Left ventricle myocardium inferior (tissue), 1 donor: ENCODE results near the gene MCC. TPM values are rescaled to one million over a fixed set of nuclear protein-coding genes. Genes with fewer than 3 reads are reported as not detected.

Experiments used
- DNase-seq: peaks from one replicate; pipeline ENCODE4 v3.0.0-alpha.2; 2020
- H3K27ac ChIP-seq: fragments of 200-600 bp; replicated peaks from 2 replicates; pipeline ENCODE4 v1.8.0; 2021
- H3K27me3 ChIP-seq: fragments of 200-600 bp; 2 replicates; pipeline ENCODE4 v1.8.0; 2021; ENCODE audit warnings: low read depth
- H3K36me3 ChIP-seq: fragments of 200-600 bp; 2 replicates; pipeline ENCODE4 v1.8.0; 2021
- H3K4me1 ChIP-seq: fragments of 200-600 bp; 2 replicates; pipeline ENCODE4 v1.8.0; 2021
- H3K4me3 ChIP-seq: fragments of 200-600 bp; 2 replicates; pipeline ENCODE4 v1.8.0; 2021; ENCODE audit warnings: mild to moderate bottlenecking, moderate library complexity
- H3K9me3 ChIP-seq: fragments of 200-600 bp; replicated peaks from 2 replicates; pipeline ENCODE4 v1.8.0; 2021
- intact Hi-C: fragments of 100-400 bp; cut with micrococcal nuclease; formaldehyde crosslinking; loops from one replicate; pipeline ENCODE4 v1.11.0; 2022
- total RNA-seq: library from RNA; stranded (reverse); fragmentation: NEBNext Ultra II Directional; extraction: Animal tissue kit (Norgen Biotek cat#: 25700); gene quantifications from one replicate; pipeline ENCODE4 v1.2.1, GENCODE V29; 2021
- TF ChIP-seq, protein P1 (sequence below): fragments of 200-600 bp; IDR thresholded peaks from 2 replicates; pipeline ENCODE4 v1.8.0; 2021; ENCODE audit warnings: antibody characterized with exemption, mild to moderate bottlenecking, borderline replicate concordance
- donor health status: DM: no; HTN: yes; CAD: no; lungs with severe emphysema.

The MCC gene
- total RNA-seq, 1 donor from 2014 or later: 31.6 TPM

DNA sequence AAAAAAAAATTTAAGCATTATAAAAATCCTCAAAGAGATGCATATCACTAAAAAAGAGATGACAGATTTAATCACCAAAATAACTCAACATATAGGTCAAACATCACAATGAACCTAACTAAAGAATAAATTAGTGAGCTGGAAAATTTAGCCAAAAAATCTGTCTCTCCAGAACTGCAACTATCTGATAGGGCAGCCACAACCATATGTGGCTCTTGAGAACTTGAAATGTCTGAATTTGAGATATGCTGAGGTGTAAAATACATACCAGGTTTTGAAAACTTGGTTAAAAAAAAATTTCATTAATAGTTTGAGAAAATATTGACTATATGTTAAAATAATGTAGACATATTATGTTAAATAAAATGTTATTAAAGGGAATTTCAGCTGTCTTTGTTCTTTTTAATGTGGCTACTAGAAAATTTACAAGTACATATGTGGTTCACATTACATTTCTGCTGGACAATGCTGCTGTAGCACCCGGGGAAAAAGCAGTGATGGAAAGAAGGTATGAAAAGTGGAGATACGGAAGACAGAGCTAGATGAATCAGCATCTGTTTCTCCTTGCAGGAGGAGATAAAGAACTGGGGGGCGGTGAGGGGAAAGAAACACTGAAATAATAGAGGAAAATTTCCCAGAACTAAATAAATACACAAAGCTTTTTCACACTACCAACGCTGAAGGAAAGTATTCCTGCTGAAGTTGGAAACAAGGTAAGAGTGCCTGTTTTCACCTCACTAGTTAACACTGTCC is 445.6 kb downstream of the MCC start:
- no peak overlapping the region for H3K4me3 ChIP-seq
- intact Hi-C loops: no loop called here
- TF ChIP-seq, protein P1, sequence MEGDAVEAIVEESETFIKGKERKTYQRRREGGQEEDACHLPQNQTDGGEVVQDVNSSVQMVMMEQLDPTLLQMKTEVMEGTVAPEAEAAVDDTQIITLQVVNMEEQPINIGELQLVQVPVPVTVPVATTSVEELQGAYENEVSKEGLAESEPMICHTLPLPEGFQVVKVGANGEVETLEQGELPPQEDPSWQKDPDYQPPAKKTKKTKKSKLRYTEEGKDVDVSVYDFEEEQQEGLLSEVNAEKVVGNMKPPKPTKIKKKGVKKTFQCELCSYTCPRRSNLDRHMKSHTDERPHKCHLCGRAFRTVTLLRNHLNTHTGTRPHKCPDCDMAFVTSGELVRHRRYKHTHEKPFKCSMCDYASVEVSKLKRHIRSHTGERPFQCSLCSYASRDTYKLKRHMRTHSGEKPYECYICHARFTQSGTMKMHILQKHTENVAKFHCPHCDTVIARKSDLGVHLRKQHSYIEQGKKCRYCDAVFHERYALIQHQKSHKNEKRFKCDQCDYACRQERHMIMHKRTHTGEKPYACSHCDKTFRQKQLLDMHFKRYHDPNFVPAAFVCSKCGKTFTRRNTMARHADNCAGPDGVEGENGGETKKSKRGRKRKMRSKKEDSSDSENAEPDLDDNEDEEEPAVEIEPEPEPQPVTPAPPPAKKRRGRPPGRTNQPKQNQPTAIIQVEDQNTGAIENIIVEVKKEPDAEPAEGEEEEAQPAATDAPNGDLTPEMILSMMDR: no peak
- peaks cover 29% of the 10 kb centered on the region for H3K4me1 ChIP-seq
- H3K27me3 ChIP-seq: no peaks in the 10 kb centered on the region
- H3K36me3 ChIP-seq: peaks cover 46% of the 10 kb centered on the region
- H3K27ac ChIP-seq: peak overlapping the region; percentile 76
- no peak for DNase-seq
- H3K9me3 ChIP-seq: no peaks in the 10 kb centered on the region

DNA sequence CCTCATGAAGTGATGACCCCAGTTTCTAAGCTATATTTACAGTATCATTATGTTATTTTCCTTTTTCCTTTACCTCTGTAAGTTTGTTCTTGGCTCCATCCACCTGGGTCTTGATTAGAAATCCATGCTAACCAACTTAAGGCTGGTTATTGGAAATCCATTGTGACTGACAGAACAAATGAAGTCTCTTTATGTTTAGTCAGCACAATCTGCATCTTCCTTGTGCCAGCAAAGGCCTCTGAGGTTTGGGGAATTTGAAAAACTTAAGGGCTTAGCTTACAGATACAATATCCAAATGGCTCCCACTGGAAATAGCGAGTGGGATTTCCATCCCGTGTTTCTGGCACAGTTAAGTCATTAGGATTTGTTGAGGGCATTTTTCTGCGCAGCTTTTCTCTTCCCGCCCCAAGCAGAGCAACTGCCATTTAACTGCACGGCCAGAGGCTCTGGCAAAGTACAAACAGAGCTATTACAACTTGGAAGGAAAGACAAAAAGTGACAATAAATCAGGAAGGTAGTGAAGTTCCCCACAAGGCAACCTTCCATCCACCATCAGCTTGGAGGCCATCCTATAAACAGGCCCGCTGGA is 447.5 kb downstream of the MCC start:
- no peak overlapping the region for H3K4me3 ChIP-seq
- no peak for DNase-seq
- TF ChIP-seq, protein P1: no peak
- no peaks in the 10 kb centered on the region for H3K27me3 ChIP-seq
- intact Hi-C loops: no loop called here
- H3K4me1 ChIP-seq: peaks cover 29% of the 10 kb centered on the region
- peaks cover 45% of the 10 kb centered on the region for H3K36me3 ChIP-seq
- H3K27ac ChIP-seq: no peak overlapping the region
- H3K9me3 ChIP-seq: no peaks in the 10 kb centered on the region

DNA sequence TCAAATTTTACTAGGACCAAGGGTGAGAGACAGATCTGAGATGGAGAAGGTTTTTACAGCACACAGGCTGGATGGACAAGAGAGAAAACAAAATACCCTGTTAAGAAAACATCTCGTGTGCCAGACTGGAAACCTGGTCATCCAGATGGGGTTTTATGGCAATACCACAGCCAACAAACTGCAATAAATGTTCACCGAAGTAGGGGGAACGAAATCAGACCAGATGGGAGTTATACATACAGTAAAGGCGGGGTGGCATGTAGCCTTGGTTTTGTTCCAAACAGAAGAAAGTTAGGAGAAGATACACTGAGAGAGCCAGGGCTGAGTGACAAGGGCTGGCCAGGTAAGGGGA is 448.3 kb downstream of the MCC start:
- peaks cover 45% of the 10 kb centered on the region for H3K36me3 ChIP-seq
- peaks cover 31% of the 10 kb centered on the region for H3K4me1 ChIP-seq
- intact Hi-C loops: no loop called here

DNA sequence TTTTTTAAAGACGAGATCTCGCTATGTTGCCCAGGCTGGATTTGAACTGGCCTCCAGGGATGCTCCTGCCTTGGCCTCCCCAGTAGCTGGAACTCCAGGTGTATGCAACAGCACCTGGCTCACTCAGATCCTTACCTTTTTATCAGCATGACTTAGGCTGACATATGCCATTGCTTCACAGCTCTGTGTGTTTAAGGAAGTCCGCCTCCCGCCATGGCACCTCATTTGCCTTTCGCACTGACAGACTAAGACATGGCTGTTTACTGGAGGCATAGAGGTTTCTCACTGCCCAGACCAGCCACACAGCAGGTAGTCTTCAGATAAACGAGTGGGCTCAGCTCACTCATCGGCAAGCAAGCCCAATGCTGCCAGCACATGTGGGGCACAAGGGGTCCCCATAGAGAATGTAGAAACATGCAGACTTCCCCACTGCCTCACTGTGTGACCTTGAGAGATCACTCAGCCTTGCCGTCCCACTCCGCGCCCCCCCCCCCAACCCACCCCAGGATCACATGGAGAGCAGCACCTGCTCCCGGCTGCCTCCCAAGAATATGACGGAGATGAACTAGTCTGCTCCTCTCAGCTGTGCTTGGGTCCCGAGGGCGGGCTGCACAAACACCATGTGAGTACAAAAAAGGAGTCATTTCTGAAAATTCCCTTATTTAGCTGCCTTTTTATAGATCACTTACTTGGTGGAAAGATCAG is 448.9 kb downstream of the MCC start:
- H3K4me1 ChIP-seq: peaks cover 31% of the 10 kb centered on the region
- peaks cover 44% of the 10 kb centered on the region for H3K36me3 ChIP-seq
- TF ChIP-seq, protein P1: no peak
- no peak overlapping the region for H3K4me3 ChIP-seq
- H3K9me3 ChIP-seq: no peaks in the 10 kb centered on the region
- intact Hi-C loops: no loop called here
- H3K27me3 ChIP-seq: no peaks in the 10 kb centered on the region
- no peak overlapping the region for H3K27ac ChIP-seq
- DNase-seq: no peak

More for the DNA sequence above, 448.3 kb downstream of the MCC start:
- H3K4me3 ChIP-seq: no peak overlapping the region
- no peak overlapping the region for H3K27ac ChIP-seq
- no peaks in the 10 kb centered on the region for H3K27me3 ChIP-seq
- TF ChIP-seq, protein P1: no peak
- no peak for DNase-seq
- H3K9me3 ChIP-seq: no peaks in the 10 kb centered on the region

DNA sequence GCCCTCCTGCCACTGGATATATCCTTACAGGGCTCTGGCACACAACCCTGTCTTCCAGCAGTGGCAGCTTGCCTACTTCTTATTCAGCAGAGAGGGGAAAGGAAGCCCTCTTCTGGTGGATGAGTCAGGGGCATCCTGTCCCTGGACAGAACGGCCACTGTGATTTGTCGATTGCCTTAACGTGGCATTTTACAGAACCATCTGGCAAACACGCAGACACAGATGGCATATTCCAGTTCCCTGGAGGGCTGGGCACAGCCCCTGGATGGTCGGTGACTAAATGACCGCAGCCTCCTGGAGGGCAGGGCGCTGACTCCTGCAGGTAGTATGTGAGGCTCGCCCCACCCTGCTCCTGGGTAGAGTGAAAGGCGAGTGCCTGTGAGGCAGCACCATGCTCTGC is 449.5 kb downstream of the MCC start:
- Histone ChIP-seq H3K27ac (no peak overlapping the region), H3K36me3 (peaks cover 38% of the 10 kb centered on the region), H3K27me3 (no peaks in the 10 kb centered on the region), H3K4me3 (no peak overlapping the region), H3K4me1 (peaks cover 31% of the 10 kb centered on the region), H3K9me3 (no peaks in the 10 kb centered on the region)
- intact Hi-C loops: no loop called here
- TF ChIP-seq, protein P1: no peak
- DNase-seq: no peak
